ENCODE data around the gene KLLN.
"Not testable (repeated sequence)": the region's sequence is repeated elsewhere in the genome, so short reads cannot be mapped to it uniquely, and the experiment has no call there.

KLLN gene

DNA sequence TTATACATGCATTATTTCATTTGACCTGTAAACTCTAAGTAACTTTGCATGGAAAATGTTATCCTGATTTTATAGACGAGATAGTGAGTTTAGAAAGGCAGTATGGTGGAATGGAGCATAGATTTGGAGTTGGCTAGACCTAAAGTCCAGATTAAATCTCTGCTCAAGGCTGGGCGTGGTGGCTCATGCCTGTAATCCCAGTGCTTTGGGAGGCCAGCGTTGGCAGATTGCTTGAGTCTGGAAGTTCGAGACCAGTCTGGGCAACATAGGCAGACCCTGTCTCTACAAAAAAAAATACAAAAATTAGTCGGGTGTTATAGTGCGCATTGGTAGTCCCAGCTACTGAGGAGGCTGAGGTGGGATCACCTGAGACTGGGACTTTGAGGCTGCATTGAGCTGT, 9.5 kb upstream of the KLLN start:
- H3K4me3 ChIP-seq (replicated peaks; ENCODE audit: insufficient read depth, low read length) = no peak overlapping the region
- no peak overlapping the region for H3K27ac ChIP-seq (replicated peaks)
- no peaks in the 10 kb centered on the region for H3K27me3 ChIP-seq (ENCODE audit: insufficient read depth, poor library complexity, severe bottlenecking)
- no peak for DNase-seq (ENCODE audit: low read depth in 1 of 2, low spot score in 1 of 2)
- TF ChIP-seq GABPA (IDR thresholded peaks at IDR 0.05; ENCODE audit: low read depth) (no peak), SPI1 (IDR thresholded peaks at IDR 0.05; ENCODE audit: borderline replicate concordance, low read depth) (no peak), POLR2AphosphoS5 (IDR thresholded peaks at IDR 0.05; ENCODE audit: low read depth) (no peak)
- TF ChIP-seq, protein P1, sequence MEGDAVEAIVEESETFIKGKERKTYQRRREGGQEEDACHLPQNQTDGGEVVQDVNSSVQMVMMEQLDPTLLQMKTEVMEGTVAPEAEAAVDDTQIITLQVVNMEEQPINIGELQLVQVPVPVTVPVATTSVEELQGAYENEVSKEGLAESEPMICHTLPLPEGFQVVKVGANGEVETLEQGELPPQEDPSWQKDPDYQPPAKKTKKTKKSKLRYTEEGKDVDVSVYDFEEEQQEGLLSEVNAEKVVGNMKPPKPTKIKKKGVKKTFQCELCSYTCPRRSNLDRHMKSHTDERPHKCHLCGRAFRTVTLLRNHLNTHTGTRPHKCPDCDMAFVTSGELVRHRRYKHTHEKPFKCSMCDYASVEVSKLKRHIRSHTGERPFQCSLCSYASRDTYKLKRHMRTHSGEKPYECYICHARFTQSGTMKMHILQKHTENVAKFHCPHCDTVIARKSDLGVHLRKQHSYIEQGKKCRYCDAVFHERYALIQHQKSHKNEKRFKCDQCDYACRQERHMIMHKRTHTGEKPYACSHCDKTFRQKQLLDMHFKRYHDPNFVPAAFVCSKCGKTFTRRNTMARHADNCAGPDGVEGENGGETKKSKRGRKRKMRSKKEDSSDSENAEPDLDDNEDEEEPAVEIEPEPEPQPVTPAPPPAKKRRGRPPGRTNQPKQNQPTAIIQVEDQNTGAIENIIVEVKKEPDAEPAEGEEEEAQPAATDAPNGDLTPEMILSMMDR (IDR thresholded peaks at IDR 0.05; ENCODE audit: insufficient read depth, low read length) = no peak

DNA sequence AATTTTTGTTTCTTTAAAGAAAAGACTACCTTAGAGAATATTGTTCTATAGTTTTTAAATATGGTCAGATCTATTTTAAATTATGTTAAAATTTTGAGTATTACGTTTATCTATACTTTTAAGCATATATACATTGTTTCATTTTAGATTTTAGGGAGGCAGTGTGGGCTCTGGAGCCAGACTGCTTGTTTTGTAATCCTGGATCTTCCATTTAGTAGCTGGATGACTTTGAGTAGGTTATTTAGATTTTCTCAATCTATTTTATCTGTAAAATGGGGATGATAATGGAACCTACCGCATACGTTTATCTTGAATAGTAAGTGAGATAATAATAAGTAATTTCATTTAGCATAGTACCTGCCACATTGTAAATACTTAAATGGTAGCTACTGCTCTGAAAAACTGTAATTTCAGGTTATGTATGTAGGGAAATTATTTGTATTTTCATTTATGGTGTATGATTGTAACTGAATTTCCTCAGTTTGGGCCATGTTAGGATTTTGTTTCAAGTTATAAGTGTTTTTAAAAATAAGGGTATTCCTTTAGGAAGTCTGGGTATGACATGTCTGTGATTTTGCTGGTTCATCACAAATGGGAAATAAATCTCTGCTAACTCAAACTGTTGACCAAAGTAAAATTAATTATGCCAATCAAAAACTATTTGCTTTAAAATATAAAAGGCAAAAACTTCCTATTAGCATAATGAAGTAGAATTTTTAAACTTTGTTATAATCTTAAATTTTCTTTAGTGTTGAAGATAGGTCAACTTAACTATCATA, 6.6 kb upstream of the KLLN start:
- DNase-seq (ENCODE audit: low read depth in 1 of 2, low spot score in 1 of 2) = no peak
- Histone ChIP-seq H3K27ac (replicated peaks) (no peak overlapping the region), H3K4me3 (replicated peaks; ENCODE audit: insufficient read depth, low read length) (no peak overlapping the region), H3K27me3 (ENCODE audit: insufficient read depth, poor library complexity, severe bottlenecking) (no peaks in the 10 kb centered on the region)
- TF ChIP-seq GABPA (IDR thresholded peaks at IDR 0.05; ENCODE audit: low read depth) = no peak
- TF ChIP-seq, protein P1 (IDR thresholded peaks at IDR 0.05; ENCODE audit: insufficient read depth, low read length) = no peak
- no peak for TF ChIP-seq SPI1 (IDR thresholded peaks at IDR 0.05; ENCODE audit: borderline replicate concordance, low read depth)
- TF ChIP-seq POLR2AphosphoS5 (IDR thresholded peaks at IDR 0.05; ENCODE audit: low read depth) = no peak
- TF ChIP-seq, protein P2, sequence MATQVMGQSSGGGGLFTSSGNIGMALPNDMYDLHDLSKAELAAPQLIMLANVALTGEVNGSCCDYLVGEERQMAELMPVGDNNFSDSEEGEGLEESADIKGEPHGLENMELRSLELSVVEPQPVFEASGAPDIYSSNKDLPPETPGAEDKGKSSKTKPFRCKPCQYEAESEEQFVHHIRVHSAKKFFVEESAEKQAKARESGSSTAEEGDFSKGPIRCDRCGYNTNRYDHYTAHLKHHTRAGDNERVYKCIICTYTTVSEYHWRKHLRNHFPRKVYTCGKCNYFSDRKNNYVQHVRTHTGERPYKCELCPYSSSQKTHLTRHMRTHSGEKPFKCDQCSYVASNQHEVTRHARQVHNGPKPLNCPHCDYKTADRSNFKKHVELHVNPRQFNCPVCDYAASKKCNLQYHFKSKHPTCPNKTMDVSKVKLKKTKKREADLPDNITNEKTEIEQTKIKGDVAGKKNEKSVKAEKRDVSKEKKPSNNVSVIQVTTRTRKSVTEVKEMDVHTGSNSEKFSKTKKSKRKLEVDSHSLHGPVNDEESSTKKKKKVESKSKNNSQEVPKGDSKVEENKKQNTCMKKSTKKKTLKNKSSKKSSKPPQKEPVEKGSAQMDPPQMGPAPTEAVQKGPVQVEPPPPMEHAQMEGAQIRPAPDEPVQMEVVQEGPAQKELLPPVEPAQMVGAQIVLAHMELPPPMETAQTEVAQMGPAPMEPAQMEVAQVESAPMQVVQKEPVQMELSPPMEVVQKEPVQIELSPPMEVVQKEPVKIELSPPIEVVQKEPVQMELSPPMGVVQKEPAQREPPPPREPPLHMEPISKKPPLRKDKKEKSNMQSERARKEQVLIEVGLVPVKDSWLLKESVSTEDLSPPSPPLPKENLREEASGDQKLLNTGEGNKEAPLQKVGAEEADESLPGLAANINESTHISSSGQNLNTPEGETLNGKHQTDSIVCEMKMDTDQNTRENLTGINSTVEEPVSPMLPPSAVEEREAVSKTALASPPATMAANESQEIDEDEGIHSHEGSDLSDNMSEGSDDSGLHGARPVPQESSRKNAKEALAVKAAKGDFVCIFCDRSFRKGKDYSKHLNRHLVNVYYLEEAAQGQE (IDR thresholded peaks at IDR 0.05; ENCODE audit: insufficient replicate concordance, low read depth) = no peak

DNA sequence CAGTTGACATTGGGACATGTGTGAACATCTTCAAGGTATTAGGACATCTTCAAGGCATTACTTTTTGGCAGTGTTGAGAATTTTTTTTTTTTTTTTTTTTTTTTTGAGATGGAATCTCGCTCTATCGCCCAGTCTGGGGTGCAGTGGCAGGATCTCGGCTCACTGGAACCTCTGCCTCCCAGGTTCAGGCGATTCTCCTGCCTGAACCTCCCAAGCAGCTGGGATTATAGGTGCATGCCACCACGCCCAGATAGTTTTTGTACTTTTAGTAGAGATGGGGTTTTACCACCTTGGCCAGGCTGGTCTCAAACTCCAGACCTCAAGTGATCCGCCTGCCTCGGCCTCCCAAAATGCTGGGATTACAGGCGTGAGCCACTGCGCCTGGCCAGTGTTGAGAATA, 5.8 kb upstream of the KLLN start:
- 0 out of 2 replicates have a peak, but pooled peaks have one; percentile 22 for TF ChIP-seq POLR2AphosphoS5 (IDR thresholded peaks at IDR 0.05; ENCODE audit: low read depth)
- DNase-seq (ENCODE audit: low read depth in 1 of 2, low spot score in 1 of 2); H3K27me3 ChIP-seq (ENCODE audit: insufficient read depth, poor library complexity, severe bottlenecking); H3K27ac ChIP-seq (replicated peaks): not testable (repeated sequence)
- peak overlapping the region; percentile 86 for H3K4me3 ChIP-seq (replicated peaks; ENCODE audit: insufficient read depth, low read length)

DNA sequence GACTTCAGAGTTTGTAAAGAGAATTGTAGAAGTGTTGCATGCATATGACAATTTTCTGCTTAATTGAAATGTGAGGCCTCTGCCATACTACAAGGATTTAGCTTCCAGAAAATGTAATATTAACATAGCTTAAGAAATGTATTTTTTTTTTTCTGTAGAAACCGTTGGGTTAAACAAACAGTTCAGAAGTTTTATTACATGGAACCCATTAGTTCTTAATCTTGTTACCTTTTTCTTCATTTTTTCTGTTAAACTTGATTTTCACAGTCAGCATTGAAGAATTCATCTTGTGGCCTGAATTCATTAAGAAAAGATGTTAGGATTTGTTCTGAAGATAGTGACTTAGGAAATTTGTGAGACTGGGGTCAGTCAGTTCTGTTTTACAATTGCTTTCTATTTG, 4.9 kb upstream of the KLLN start:
- peak overlapping the region; percentile 66; the same call in 1 of the 2 replicates for H3K27ac ChIP-seq (replicated peaks)
- peak overlapping the region; percentile 86 for H3K4me3 ChIP-seq (replicated peaks; ENCODE audit: insufficient read depth, low read length)
- TF ChIP-seq GABPA (IDR thresholded peaks at IDR 0.05; ENCODE audit: low read depth) = no peak
- TF ChIP-seq, protein P1 (IDR thresholded peaks at IDR 0.05; ENCODE audit: insufficient read depth, low read length) = no peak
- TF ChIP-seq, protein P2 (IDR thresholded peaks at IDR 0.05; ENCODE audit: insufficient replicate concordance, low read depth) = no peak
- no peak for TF ChIP-seq POLR2AphosphoS5 (IDR thresholded peaks at IDR 0.05; ENCODE audit: low read depth)
- TF ChIP-seq SPI1 (IDR thresholded peaks at IDR 0.05; ENCODE audit: borderline replicate concordance, low read depth) = no peak
- no peaks in the 10 kb centered on the region for H3K27me3 ChIP-seq (ENCODE audit: insufficient read depth, poor library complexity, severe bottlenecking)
- no peak for DNase-seq (ENCODE audit: low read depth in 1 of 2, low spot score in 1 of 2)
